Fibroblast of lung (primary cell): Measurements from ENCODE around the gene FARP1. TPM values are rescaled to one million over a fixed set of nuclear protein-coding genes. Genes with fewer than 3 reads are reported as not detected.
"Not testable (repeated sequence)": the region's sequence is repeated elsewhere in the genome, so short reads cannot be mapped to it uniquely, and the experiment has no call there.

ENCODE experiments used
- DNase-seq, 2 donors: peaks; one replicate each; pipeline versions ENCODE4 v3.0.0 to v3.0.0-alpha.2; 2010; ENCODE audit warnings: low read depth in 2 of 2
- H2AFZ ChIP-seq: 2 replicates; pipeline ENCODE4 v1.5.1; 2012; ENCODE audit warnings: low read length, control low read depth, inconsistent platforms
- H3K27ac ChIP-seq: 2 replicates; pipeline ENCODE4 v1.5.1; 2011; ENCODE audit warnings: low read length, control low read depth; ENCODE audit not compliant: insufficient read depth
- H3K27me3 ChIP-seq: 2 replicates; pipeline ENCODE4 v1.5.1; 2011; ENCODE audit warnings: mild to moderate bottlenecking, low read length; ENCODE audit not compliant: control insufficient read depth, insufficient read depth
- H3K36me3 ChIP-seq: 2 replicates; pipeline ENCODE4 v1.5.1; 2011; ENCODE audit warnings: low read length; ENCODE audit not compliant: control insufficient read depth, insufficient read depth
- H3K4me1 ChIP-seq: 2 replicates; pipeline ENCODE4 v1.5.1; 2011; ENCODE audit warnings: low read length; ENCODE audit not compliant: control insufficient read depth, insufficient read depth; ENCODE audit errors: extremely low read depth
- H3K4me2 ChIP-seq: 2 replicates; pipeline ENCODE4 v1.5.1; 2011; ENCODE audit warnings: low read length, control low read depth; ENCODE audit not compliant: insufficient read depth; ENCODE audit errors: extremely low read depth
- H3K4me3 ChIP-seq, 4 experiments: fragments of 200-600 bp in 1 of 4; sonication (generic) in 1 of 4; replicated peaks in 1 of 4; 2 replicates each; pipeline ENCODE4 v1.5.1; 2011 to 2016; ENCODE audit warnings: low read length in 4 of 4, low read depth in 3 of 4, mild to moderate bottlenecking in 3 of 4, control low read depth in 2 of 4, inconsistent platforms in 1 of 4, mixed read lengths in 1 of 4; ENCODE audit not compliant: insufficient read depth in 1 of 4; ENCODE audit errors: control extremely low read depth in 1 of 4
- H3K79me2 ChIP-seq: 2 replicates; pipeline ENCODE4 v1.5.1; 2012; ENCODE audit warnings: mild to moderate bottlenecking, low read length, inconsistent platforms; ENCODE audit not compliant: control insufficient read depth, insufficient read depth
- H3K9ac ChIP-seq: 2 replicates; pipeline ENCODE4 v1.5.1; 2011; ENCODE audit warnings: mild to moderate bottlenecking, low read length, control low read depth; ENCODE audit not compliant: insufficient read depth
- H3K9me3 ChIP-seq: 2 replicates; pipeline ENCODE4 v1.5.1; 2012; ENCODE audit warnings: low read depth, low read length; ENCODE audit not compliant: control insufficient read depth, insufficient read depth
- H4K20me1 ChIP-seq: 2 replicates; pipeline ENCODE4 v1.5.1; 2011; ENCODE audit warnings: low read length; ENCODE audit not compliant: control insufficient read depth, insufficient read depth; ENCODE audit errors: extremely low read depth
- CTCF ChIP-seq, 2 donors: IDR thresholded peaks in 1 of 2; conservative IDR thresholded peaks in 1 of 2; 1 replicate in 1 of 2; 2 replicates in 1 of 2; pipeline ENCODE4 v1.5.1; 2011 to 2012; ENCODE audit warnings: low read length in 2 of 2, control low read depth in 1 of 2, inconsistent platforms in 1 of 2, low read depth in 1 of 2, mild to moderate bottlenecking in 1 of 2
- EZH2 ChIP-seq: IDR thresholded peaks from 2 replicates; pipeline ENCODE4 v1.5.1; 2012; ENCODE audit warnings: low read length, control low read depth, mild to moderate bottlenecking; ENCODE audit errors: missing control alignments
- polyA plus RNA-seq, 2 donors: library from polyadenylated mRNA; depleted of rRNA in 1 of 2; stranded (reverse) in 1 of 2; unstranded in 1 of 2; fragments of >200 nt; gene quantifications; 2 replicates each; pipeline ENCODE4 v1.2.1, GENCODE V29; 2011 to 2012; ENCODE audit warnings: missing spikeins in 1 of 2
- total RNA-seq: library from RNA; depleted of rRNA; stranded (reverse); fragments of >200 nt; gene quantifications from 2 replicates; pipeline ENCODE4 v1.2.1, GENCODE V29; 2014

Gene FARP1
- total and polyA plus RNA-seq, 2 donors (not counting 1 experiment from before 2014, with no cell fraction given): 50.9 to 199 TPM

- H2AFZ ChIP-seq: no peak overlapping the region
- no peak overlapping the region for H3K4me2 ChIP-seq
- peaks cover 9% of the 10 kb centered on the region for H3K36me3 ChIP-seq
- DNase-seq: no peak
- H3K4me1 ChIP-seq: no peaks in the 10 kb centered on the region
- no peak for TF ChIP-seq EZH2
- no peak for TF ChIP-seq CTCF (conservative IDR thresholded peaks at IDR 0.05 in 1 of 2, IDR thresholded peaks at IDR 0.05 in 1 of 2; ENCODE audit: low read depth in 1 of 2, low read length in 2 of 2)
- H3K79me2 ChIP-seq: no peaks in the 10 kb centered on the region
- H3K27ac ChIP-seq: no peak overlapping the region
- H4K20me1 ChIP-seq: no peaks in the 10 kb centered on the region
- no peak overlapping the region for H3K4me3 ChIP-seq
- H3K9ac ChIP-seq: no peak overlapping the region
- H3K9me3 ChIP-seq: no peaks in the 10 kb centered on the region
- no peaks in the 10 kb centered on the region for H3K27me3 ChIP-seq
These were observed 268.1 kb downstream of the FARP1 start for GRCh38 chr13:98411013-98411412.

- H3K4me2 ChIP-seq: no peak overlapping the region
- H2AFZ ChIP-seq: no peak overlapping the region
- H3K9me3 ChIP-seq: no peaks in the 10 kb centered on the region
- no peaks in the 10 kb centered on the region for H3K79me2 ChIP-seq
- no peak overlapping the region for H3K4me3 ChIP-seq
- DNase-seq: no peak
- no peak overlapping the region for H3K27ac ChIP-seq
- H3K36me3 ChIP-seq: peaks cover 9% of the 10 kb centered on the region
- TF ChIP-seq CTCF (conservative IDR thresholded peaks at IDR 0.05 in 1 of 2, IDR thresholded peaks at IDR 0.05 in 1 of 2; ENCODE audit: low read depth in 1 of 2, low read length in 2 of 2) (no peak), EZH2 (no peak)
- H3K27me3 ChIP-seq: no peaks in the 10 kb centered on the region
- H4K20me1 ChIP-seq: no peaks in the 10 kb centered on the region
- H3K4me1 ChIP-seq: no peaks in the 10 kb centered on the region
- H3K9ac ChIP-seq: no peak overlapping the region
These were observed 268.8 kb downstream of the FARP1 start for GRCh38 chr13:98411617-98412265.

GRCh38 chr13:98413278-98413677 lies 270.4 kb downstream of the FARP1 start:
- not testable (repeated sequence) for H4K20me1 ChIP-seq, H2AFZ ChIP-seq, H3K4me3 ChIP-seq, H3K4me2 ChIP-seq, H3K79me2 ChIP-seq, H3K36me3 ChIP-seq, H3K27me3 ChIP-seq, H3K9ac ChIP-seq, DNase-seq, H3K27ac ChIP-seq, H3K9me3 ChIP-seq, H3K4me1 ChIP-seq
